Measurements from ENCODE around the gene LRRC36.

Gene LRRC36

DNA sequence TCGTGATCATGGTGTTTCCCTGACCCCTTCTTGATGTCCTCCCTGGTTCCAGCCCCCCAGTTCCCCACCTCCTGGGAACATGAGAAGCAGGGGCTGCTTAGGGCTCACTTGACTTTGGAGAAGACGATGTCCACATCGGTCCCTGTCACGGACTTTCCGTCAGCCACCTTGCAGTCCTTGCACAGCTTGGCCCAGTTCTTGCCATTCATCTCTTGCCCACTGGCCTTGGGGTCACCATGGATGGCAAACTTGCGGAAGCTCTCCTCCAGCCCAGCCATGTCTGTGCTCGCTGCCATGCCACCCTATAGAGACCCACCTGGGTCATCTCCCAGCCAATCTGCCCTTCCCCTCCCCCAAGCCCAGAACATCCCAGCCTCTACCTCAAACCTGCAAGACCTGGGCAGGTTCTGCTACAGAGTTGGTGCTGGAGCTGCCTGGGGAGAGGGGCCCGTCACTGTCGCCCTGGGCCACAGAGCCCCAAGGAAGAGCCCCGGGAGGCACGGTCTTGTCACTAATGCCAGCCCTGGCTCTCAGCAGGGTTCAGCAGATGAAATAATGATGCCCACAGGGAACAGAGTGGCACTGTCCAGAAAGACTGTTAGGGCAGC, 64.3 kb downstream of the LRRC36 start:
- DNase-seq (ENCODE audit: low read depth), result no peak

DNA sequence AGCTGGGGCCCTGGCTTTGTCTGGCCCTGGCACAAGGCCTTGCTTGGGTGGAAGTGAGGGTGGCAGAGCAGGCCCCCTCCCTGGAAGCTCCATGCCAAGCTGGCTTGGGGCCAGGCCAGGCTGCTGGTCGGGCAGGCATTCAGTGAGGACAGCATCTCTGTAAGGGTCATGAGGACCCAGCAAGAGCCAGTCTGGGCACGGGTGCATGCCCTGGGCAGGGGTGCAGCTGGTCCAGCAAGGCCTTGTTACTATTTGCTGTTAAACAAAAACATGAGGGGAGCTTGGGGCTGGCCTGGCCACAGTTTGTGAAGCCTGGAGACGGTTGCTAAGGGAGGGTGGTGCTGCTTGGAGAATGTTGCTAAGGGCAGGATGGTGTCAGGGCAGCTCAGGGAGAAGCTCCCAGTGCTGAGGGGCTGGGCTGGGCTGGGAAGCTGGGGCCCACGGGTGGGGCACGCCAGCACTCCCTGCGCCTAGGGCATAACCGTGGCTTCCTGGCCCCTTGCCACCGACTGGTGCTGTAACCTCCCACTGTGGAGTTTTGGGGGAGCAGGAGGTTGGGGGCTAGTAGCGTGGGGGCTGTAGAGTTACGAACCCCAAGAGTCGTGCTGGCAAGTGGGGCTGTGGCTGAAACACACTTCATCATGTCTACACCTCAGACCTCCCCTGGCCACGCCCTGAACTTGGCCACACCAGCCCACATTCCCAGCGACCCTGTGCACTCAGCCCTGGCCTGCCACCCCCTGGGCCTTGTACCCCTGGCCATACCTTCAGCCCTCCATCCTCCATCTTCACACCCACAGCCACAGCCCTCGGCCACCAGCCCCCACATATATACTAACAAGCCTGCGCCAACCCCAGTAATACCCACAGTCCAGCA, 65.0 kb downstream of the LRRC36 start:
- peak; percentile 23 for DNase-seq (ENCODE audit: low read depth)

DNA sequence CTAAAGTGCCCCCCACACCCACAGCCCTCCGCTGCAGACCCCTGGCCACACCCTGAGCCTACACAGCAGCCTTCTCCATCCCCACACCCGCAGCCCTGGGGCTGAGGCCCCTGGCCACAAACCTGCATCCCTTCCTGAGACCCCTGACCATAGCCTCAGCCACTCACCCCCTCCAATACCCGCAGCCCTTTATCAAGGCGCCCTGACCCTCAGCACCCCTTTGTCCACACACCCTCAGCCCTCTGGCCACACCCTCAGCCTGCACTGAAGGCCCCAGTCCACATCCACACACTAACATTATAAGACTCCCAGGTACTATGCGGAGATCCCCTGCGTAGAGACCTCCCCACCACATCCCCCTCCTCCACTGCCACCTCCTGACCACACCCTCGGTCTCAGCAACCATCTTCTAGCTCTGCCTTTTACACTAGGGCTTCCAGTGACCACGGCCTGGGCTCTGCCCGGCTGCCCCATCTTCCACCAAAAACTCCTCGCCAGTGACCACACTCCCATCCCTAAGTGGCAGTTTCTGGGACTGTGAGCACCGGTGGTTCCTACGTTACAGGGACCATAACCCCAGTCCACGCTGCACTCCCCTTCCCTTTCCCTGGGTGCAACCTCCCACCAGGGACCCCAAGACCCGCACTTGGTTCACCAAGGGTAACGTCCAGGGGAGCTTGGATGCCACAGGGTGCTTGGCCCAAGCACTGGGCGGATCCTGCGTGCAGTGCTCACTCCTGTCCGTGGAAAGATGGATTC, 65.9 kb downstream of the LRRC36 start:
- no peak for DNase-seq (ENCODE audit: low read depth)

DNA sequence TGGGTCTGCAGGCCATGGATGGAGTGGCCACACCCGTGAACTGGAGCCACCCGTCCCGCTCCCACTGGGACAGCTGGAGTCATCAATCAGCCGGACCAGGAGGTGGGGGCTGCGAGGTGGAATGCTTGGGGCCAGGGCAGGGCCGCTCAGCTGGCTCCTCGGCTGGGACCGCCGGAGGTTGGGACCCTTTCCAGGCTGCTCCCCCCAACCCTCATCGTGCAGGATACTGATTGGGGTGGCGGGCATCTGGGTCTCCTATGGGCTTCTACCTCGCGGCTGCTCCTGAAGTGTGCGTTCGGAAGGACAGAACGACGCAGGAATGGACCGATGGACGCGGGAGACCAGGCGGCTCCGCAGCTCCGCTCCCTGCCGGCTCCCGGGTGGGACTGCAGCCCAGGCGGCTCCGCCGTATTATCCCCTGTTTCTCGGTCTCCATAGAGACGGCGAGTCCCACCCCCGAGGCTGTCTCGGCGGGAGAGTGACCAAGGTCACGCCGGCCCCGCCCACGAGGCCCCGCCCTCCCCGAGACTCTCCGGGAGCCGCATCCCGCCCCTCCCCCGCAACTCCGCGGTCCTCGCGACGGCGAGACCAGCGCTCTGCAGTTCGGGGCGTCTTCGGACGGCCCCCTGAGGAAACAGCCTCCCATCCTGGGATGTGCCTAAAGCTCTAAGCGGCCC, 66.6 kb downstream of the LRRC36 start, which contains the start of gene TPPP3:
TSS of gene TPPP3 (minus strand) at position 388 of the 677 bp plus-strand sequence. CDS start 2,387 bp downstream, outside the sequence.
- DNase-seq (ENCODE audit: low read depth), result peak; percentile 86

DNA sequence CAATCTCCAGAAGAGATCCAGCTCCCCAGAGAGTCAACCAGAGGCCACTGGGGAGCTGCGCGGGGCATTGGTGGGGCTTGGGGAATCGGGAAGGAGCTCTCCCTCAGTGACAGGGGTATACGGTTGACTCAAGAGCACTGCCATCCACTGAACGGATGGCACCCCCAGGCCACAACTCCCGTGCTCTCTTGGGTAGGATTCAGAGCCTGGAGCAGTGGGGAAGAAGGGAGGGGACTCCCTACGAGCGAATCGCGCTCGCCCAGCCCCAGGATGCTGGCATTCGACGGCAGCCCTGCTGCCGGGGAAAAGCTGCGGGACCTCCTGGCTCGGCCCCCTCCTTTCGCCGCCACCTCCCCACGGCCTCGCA, 67.2 kb downstream of the LRRC36 start:
- no peak for DNase-seq (ENCODE audit: low read depth)

DNA sequence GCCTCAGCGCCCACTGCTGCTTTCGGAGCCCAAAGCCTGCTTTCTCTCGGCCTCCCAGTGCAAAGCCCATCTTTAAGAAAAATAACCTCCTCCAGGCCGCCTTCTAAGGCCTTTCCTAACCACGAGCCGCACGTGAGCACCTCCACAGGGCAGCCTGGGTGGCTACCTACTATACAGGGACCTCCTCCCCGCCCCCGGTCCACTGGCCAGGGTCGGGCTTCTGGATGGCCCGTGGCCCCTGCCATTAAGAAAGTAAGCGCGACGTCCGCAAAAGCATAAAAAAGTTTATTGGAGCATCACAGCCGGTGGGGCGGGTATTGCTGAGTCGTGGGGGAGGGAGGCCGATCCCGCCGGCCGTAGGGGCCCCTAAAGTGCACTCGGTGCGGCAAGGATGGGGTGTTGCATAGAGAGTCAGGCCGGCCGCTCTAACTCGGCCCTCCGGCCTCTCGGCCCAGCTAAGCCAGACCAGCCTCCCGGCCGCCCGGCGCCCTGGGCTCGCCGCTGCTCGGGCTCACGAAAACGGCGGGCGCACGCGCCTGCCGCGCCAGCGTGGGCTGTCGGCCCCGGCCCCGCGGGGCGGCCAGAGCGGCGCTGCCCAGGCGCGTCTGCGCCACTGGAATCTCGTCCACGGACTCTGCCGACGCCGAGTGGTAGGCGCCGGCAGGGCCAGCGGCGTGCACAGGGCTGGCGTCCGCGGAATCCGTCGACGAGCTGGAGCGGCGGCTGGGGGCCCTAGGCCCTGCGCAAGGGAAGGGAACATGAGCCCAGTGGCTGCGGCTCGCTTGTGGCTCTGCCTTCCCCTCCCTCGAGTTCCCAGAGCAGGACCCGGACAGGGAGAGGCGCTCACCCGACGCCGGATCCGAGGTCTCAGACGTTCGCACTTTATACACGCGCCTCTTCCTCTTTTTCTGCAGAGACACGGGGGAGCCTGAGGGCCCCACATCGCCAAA, 67.8 kb downstream of the LRRC36 start:
- DNase-seq (ENCODE audit: low read depth), result no peak

DNA sequence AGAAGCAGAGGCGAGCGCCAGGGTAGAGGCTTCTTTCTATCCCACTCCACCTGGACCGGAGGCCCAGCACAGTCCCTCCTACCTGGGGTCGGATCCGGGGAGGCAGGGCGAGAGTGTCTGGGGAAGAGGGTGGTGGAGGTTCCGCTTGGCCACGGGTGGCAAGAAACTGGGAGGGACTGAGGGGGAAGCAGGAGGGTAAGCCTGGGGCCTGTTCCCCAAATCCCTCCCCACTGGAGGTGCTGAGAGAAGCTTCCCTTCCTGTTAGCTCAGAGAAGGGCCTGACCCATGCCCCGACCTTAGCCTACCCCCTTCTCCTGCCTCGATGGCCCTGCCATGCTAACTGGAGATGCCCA, 68.5 kb downstream of the LRRC36 start:
- no peak for DNase-seq (ENCODE audit: low read depth)

DNA sequence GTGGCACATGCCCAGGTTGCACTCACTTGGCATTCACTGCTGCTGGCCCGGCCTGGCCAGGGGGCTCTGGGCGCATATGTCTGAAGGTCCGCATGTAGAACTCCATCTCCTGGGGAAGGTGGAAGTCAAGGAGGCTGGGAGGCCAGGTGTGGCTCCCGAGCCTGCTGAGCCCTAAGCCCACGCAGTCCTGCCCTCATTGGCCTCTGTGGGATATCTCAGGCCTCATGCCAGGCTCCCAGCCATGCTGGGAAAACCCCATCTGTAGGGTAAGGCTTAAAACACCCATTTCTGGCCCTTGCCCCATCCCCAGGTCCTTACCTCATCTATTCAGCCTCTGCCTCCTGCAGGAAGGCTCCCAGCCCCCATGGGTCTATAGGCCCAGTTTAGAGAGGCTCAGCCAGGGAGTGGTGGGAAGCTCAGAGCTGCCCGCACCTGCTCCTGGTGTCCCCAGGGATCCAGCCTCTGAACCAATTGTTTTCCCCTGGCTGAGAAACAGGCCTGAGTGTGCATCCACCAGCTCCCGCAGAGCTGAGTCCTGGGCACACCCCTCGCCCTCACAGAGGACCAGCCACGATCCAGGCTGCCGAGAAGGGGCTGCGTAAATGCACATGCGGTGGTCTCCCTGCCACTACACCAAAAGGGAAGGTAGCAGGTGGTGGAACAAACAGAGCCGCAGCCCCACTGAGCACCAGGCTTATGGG, 69.0 kb downstream of the LRRC36 start:
- peak; percentile 25 for DNase-seq (ENCODE audit: low read depth)

DNA sequence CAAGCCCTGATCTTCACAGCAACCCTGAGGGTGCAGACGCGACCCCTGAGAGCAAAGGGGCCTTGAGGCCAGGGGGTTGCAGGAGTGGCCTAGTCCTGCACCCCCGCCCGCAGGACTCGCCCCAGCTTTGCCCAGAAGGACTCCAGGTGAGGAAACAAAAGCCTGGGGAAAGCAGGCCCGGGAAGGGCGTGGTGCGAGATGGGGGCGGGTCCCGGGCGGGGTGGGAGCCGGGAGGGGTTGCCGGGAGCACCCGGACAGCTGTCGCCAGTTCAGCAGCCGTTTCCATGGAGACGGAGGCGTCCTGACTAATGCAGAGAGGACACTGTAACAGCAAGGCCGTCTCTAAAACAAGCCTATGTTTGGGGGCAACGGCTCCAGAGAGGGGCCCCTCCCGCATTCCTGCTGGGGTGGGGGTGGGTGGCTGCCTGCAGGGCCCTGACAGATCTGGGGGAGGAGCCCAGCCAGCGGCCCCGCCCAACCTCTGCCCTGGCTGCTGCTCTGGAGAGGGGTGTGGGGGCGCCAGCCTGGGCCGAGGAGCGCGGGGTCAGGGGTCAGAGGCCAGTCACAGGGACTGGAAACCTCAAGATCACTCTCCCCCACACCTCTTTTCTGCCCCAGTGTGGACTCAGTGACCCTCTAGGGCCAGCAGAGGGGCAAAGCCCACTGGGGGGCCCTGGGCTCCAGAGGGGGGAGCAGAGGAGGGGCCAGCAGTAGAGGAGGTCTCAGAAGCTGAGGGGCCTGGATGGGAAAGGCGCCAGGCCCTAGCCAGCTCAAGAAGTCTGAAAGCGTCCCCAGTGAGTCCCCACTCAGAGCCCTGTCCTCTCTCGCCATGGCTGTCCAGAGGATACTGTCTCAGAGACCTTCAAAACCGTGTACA, 69.8 kb downstream of the LRRC36 start:
- DNase-seq (ENCODE audit: low read depth), result peak; percentile 91

DNA sequence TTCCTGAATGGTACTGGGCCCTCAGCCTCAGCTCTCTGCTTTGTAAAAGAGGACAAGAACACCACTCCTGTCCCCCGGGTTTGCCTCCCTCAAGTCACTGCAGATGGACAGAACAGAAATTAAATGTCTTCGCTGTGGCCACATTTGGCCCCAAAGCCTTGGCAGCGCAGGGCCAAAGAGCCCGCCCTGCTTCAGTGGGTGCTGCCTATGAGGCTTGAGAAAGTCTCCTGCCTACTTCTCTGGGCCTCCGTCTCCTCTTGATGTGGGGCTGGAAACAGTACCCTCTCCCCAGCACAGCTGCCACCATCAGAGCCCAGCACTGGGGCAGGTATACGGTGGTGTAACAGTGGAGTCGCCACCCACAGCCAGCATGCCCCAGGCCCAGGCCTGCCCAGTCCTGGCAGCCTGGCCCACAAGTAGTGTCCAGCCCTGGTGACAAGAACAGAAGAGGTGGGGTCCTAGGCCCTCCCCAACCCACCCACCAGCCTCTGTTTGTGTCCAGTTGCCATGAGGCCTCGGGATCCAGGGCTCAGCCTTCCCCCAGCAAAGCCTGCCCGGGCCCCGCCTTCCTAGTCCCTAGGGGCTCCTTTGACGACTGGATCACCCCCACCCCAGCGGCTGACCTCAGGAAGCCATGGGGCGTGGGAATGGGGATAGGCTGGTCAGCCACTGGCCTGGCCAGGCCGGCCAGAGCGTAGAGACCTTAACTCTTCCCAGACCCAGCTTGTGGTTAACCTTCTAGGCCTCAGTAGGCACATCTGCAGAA, 70.6 kb downstream of the LRRC36 start:
- DNase-seq (ENCODE audit: low read depth), result no peak

DNA sequence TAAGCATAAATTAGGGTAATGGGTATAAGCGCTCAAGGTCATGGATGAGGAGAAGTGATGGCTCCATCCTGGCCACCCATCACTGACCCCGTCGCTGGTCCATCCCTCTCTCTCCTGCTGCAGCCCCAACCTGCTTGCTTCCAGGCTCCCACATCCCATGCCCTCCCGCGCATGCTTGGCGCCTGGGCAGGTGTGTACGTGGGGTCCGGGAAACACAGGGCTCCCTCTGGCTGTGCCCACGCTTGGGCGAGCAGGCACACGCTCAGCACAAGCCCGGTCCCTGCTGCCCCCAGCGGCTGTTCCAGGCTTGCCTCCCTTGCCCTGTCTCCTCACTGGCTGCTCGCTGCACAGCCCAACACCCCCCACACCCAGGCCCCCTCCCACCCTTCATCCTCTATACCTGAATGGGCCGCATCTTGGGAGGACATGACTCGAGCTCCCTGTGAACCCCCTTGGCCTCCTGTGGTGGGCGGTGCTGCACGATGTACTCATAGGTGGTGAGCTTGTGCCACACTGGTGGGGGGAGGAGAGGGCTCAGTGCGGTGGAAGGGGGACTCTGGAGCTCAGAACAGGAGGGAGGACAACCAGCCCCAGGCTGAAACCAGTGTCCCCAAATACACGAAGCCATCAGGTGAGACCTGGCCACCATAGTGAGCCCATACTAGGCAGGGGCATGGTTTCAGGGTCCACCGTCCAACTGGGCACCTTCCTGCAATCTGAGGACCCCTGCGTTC, 71.4 kb downstream of the LRRC36 start:
- no peak for DNase-seq (ENCODE audit: low read depth)

DNA sequence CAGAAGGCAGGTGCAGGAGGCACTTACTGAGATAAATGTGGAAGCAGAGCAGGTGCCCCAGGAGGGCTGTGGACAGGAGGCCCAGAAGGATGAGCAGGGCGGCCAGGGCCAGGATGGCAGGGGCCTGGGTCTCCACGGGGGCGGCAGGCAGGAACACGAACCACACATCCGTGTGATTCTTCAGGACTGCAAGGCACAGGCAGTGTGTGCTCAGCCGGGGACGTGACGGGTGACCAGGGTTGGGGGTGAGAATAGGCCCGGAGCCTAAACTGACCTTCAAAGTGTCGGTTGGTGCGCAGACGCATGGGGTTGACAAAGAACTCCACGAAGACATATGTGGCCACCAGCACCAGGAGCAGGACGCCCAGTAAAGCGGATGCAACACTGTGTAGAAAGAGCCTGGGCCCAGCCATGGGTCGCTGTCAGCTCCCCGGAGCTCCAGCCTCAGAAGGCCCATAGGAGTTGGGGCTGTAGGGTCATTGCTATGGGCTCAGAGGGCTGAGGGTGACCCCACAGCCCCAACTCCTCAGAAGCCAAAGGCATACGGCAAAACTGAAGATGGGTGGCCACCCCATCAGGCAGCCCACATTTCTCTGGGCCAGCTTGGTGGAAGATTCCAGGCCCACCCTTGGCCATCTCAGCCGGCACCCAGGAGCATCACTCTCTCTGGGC, 72.1 kb downstream of the LRRC36 start:
- no peak for DNase-seq (ENCODE audit: low read depth)

DNA sequence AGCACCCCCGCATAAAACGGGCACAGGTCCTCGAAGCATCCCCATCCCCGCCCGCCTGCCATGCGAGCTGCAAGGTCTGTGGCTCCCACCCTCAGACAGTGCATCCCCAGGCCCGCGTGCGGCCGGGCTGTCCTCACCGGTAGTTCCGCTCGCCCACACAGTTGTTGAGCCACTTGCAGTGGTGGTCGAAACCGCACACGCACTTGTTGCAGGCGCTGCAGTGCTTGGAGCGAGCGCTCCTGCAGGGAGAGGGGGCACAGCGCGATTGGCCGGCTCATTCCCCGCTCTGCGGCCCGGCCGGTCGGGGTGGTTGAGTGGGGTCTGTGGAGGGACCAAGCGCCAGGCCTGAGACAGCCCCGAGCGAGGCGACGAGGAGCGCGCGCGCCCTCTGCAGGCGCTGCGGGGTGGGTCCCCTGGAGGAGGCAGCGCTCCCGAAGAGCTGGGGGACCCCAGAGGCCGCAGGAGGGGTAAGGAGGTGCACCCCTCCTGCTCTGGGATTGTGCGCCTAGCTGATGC, 72.7 kb downstream of the LRRC36 start:
- no peak for DNase-seq (ENCODE audit: low read depth)

DNA sequence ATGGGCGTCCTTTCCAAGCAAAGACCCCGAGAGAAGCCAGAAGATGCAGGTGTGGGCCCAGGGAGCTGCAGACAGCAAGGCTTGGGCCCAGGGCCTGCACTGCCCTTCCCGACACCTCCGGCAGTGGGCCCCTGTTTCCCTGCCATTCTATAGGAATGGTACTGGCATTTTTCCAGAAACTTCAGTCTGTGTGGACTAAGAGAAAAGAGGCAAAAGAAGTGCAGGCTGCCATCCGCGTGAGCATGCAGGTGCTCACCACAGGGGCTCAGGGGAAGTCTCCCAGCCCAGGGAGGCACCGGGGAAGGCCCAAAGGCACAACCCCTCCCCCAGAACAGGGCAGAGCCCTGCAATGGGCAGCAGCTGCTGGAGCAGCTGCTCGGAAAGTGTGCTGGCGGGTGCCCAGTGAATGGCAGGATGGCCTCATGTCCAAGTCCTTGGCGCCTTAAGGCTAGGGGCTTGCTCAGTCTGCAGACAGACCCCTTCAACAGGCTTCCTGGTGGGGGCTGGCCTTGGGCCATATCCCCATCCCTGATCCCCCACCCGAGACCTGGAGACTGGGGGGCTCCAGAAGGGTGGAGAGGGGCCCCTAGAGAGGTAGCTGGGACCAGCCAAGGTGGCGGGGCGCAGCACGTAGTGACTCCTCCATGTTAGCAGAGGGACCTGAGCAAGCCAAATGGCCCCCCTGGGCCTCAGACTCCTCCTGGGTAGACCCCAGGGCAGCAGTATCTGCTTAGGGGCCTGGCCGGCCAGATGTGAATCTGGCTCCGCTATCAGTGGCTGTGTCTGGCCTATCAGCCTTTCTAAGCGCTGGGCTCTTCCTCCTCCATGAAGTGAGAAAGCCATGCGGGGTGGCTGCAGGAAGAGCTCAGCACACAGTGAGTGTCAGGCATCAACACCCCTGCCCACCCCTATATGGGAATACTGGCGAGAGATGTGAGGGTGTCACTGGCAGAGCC, 73.4 kb downstream of the LRRC36 start:
- DNase-seq (ENCODE audit: low read depth), result no peak

DNA sequence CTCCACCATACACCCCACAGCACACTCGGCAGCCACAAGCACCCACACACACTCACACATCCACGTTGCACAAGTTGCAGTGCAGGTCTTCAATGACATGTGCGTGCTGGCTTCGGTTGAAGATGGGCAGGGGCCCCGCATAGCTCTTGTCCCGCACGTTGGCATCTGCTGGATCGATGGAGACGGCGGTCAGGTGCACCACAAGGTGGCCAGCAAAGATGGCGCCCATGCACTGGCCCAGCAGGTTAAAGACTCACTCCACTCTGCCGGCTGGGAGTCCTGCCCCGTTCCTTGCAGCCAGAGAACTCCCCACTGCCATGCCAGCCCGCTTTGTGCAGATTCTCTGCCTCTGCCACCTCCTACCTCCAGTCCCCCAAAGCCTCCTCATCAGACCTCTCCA, 74.3 kb downstream of the LRRC36 start:
- no peak for DNase-seq (ENCODE audit: low read depth)

DNA sequence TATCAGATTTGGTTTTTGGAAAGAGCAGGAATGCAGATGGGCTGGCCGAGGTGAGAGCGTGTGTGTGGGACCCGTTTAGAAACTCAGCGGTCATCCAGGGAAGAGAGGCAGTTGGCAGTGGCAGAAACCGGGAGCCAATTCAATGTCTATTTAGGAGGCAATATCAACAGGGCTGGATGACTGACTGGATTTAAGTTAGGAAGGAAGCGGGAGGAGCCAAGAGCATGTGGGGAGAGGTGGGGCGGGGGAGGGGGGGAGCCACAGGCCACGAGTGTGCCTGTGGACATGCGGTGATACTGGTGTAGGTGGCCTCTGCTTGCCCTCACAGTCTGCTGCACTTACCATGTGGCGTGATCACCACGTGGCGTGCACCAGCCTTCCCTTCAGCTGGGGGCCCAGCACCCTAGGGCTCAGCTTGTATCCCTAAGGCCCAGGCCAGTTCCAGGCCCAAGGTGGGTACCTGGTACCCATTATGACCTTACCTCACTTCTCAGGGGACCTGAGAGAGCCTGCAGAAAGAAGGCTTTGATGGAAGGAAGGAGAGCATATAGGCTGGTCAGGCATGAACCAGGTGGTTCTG, 77.5 kb downstream of the LRRC36 start:
- no peak for DNase-seq (ENCODE audit: low read depth)
